Endodermal cell (in vitro differentiated cells): Measurements from ENCODE around the gene DYNLL2. TPM values are rescaled to one million over a fixed set of nuclear protein-coding genes. Genes with fewer than 3 reads are reported as not detected.
A peak's percentile ranks its signal among the peaks of the same experiment; 100 is the strongest.

Experiments
- DNase-seq: peaks from one replicate; pipeline ENCODE4 v3.0.0-alpha.2; 2017
- H3K27ac ChIP-seq: 2 replicates; pipeline ENCODE4 v1.5.1; 2013; ENCODE audit warnings: mild to moderate bottlenecking, low read depth, low read length, moderate library complexity
- H3K27me3 ChIP-seq: 2 replicates; pipeline ENCODE4 v1.6.1; 2013; ENCODE audit warnings: mild to moderate bottlenecking, low read length, moderate library complexity; ENCODE audit not compliant: insufficient read depth, control insufficient read depth, poor library complexity, severe bottlenecking
- H3K36me3 ChIP-seq: 2 replicates; pipeline ENCODE4 v1.7.0; 2013; ENCODE audit warnings: mild to moderate bottlenecking, low read length, moderate library complexity; ENCODE audit not compliant: control insufficient read depth, insufficient read depth
- H3K4me1 ChIP-seq: one replicate; pipeline ENCODE4 v1.7.0; 2013; ENCODE audit warnings: low read length; ENCODE audit not compliant: control insufficient read depth, insufficient read depth
- H3K4me3 ChIP-seq: 2 replicates; pipeline ENCODE4 v1.5.1; 2013; ENCODE audit warnings: mild to moderate bottlenecking, low read length, moderate library complexity
- H3K9ac ChIP-seq: 2 replicates; pipeline ENCODE4 v1.6.1; 2013; ENCODE audit warnings: mild to moderate bottlenecking, low read length, moderate library complexity; ENCODE audit not compliant: poor library complexity, severe bottlenecking; ENCODE audit errors: extremely low read depth
- H3K9me3 ChIP-seq: 2 replicates; pipeline ENCODE4 v1.6.1; 2013; ENCODE audit warnings: mild to moderate bottlenecking, low read length, moderate library complexity; ENCODE audit not compliant: control insufficient read depth
- H3K27ac Mint-ChIP-seq: 2 replicates; pipeline ENCODE4 v1.8.0; 2020; ENCODE audit warnings: mixed read lengths
- H3K27me3 Mint-ChIP-seq: 2 replicates; pipeline ENCODE4 v1.8.0; 2021; ENCODE audit warnings: mild to moderate bottlenecking, mixed read lengths; ENCODE audit not compliant: insufficient read depth
- H3K36me3 Mint-ChIP-seq: 2 replicates; pipeline ENCODE4 v1.8.0; 2020; ENCODE audit warnings: low read depth, mixed read lengths
- H3K4me1 Mint-ChIP-seq: 2 replicates; pipeline ENCODE4 v1.8.0; 2020; ENCODE audit warnings: mixed read lengths
- H3K4me3 Mint-ChIP-seq: 2 replicates; pipeline ENCODE4 v1.8.0; 2020; ENCODE audit warnings: mild to moderate bottlenecking, moderate library complexity, mixed read lengths
- H3K9me3 Mint-ChIP-seq: 2 replicates; pipeline ENCODE4 v1.8.0; 2020; ENCODE audit warnings: mild to moderate bottlenecking, mixed read lengths
- CTCF ChIP-seq: fragments of 200-600 bp; sonication (generic); conservative IDR thresholded peaks from 2 replicates; pipeline ENCODE4 v1.5.0; 2021; ENCODE audit warnings: antibody characterized with exemption, mild to moderate bottlenecking
- WGBS, 2 experiments: methylation state at CpG; one replicate each; pipeline versions ENCODE4 v1.1.5 to v1.1.7; 2013; ENCODE audit warnings: missing lambda C conversion rate in 2 of 2, mixed read lengths in 1 of 2; ENCODE audit not compliant: insufficient coverage in 1 of 2, insufficient read length in 1 of 2; 5-methylcytosine and 5-hydroxymethylcytosine counted together
- total RNA-seq, 2 donors: library from RNA; stranded (reverse); fragmentation: NEBNext Ultra II Directional in 1 of 2; extraction: Animal tissue kit (Norgen Biotek cat#: 25700) in 1 of 2; gene quantifications; 2 replicates in 1 of 2; 3 replicates in 1 of 2; pipeline ENCODE4 v1.2.1, GENCODE V29; 2021

The DYNLL2 gene
- total RNA-seq, 2 donors from 2014 or later = 47.9 to 69.3 TPM

GRCh38 chr17:58046239-58047094 lies 36.8 kb upstream of the DYNLL2 start:
- Mint-ChIP-seq H3K27me3 (peaks cover 4% of the 10 kb centered on the region), H3K36me3 (no peaks in the 10 kb centered on the region), H3K4me3 (no peak overlapping the region), H3K4me1 (peaks cover 26% of the 10 kb centered on the region), H3K27ac (no peak overlapping the region), H3K9me3 (no peaks in the 10 kb centered on the region)
- Histone ChIP-seq H3K9me3 (no peaks in the 10 kb centered on the region), H3K9ac (no peak overlapping the region), H3K36me3 (no peaks in the 10 kb centered on the region), H3K27ac (no peak overlapping the region), H3K4me1 (no peaks in the 10 kb centered on the region), H3K27me3 (no peaks in the 10 kb centered on the region), H3K4me3 (no peak overlapping the region)
- peak; percentile 81 for DNase-seq
- TF ChIP-seq CTCF = no peak
- 55 to 67% methylated on average over 10 to 18 of the region's 18 CpGs for WGBS, 2 experiments

- Histone ChIP-seq H3K9ac (no peak overlapping the region), H3K4me3 (no peak overlapping the region), H3K36me3 (no peaks in the 10 kb centered on the region), H3K27ac (no peak overlapping the region), H3K27me3 (no peaks in the 10 kb centered on the region), H3K9me3 (no peaks in the 10 kb centered on the region), H3K4me1 (no peaks in the 10 kb centered on the region)
- Mint-ChIP-seq H3K4me1 (peaks cover 28% of the 10 kb centered on the region), H3K27ac (no peak overlapping the region), H3K9me3 (no peaks in the 10 kb centered on the region), H3K27me3 (peaks cover 4% of the 10 kb centered on the region), H3K4me3 (no peak overlapping the region), H3K36me3 (no peaks in the 10 kb centered on the region)
- TF ChIP-seq CTCF = no peak
- WGBS, 2 experiments = 89 to 90% methylated on average over 4 of the region's 4 CpGs
- no peak for DNase-seq
Observed at GRCh38 chr17:58047376-58048150, 35.7 kb upstream of the DYNLL2 start.

- no peak for TF ChIP-seq CTCF
- Histone ChIP-seq H3K9me3 (no peaks in the 10 kb centered on the region), H3K9ac (no peak overlapping the region), H3K4me1 (no peaks in the 10 kb centered on the region), H3K4me3 (no peak overlapping the region), H3K27ac (no peak overlapping the region), H3K36me3 (no peaks in the 10 kb centered on the region), H3K27me3 (no peaks in the 10 kb centered on the region)
- no peaks in the 10 kb centered on the region for H3K9me3 Mint-ChIP-seq
- WGBS, 2 experiments = 92 to 93% methylated on average over 3 to 4 of the region's 4 CpGs
- no peak for DNase-seq
- H3K4me1 Mint-ChIP-seq = peaks cover 21% of the 10 kb centered on the region
- H3K36me3 Mint-ChIP-seq = no peaks in the 10 kb centered on the region
- H3K27me3 Mint-ChIP-seq = peaks cover 4% of the 10 kb centered on the region
- no peak overlapping the region for H3K4me3 Mint-ChIP-seq
- no peak overlapping the region for H3K27ac Mint-ChIP-seq
Observed at GRCh38 chr17:58049533-58049932, 33.7 kb upstream of the DYNLL2 start.
